ENCODE data around the gene SLC35G6. TPM values are rescaled to one million over a fixed set of nuclear protein-coding genes. Genes with fewer than 3 reads are reported as not detected.

Gene SLC35G6
- total and polyA plus RNA-seq, 12 donors: 0.24 TPM; not detected in 11

DNA sequence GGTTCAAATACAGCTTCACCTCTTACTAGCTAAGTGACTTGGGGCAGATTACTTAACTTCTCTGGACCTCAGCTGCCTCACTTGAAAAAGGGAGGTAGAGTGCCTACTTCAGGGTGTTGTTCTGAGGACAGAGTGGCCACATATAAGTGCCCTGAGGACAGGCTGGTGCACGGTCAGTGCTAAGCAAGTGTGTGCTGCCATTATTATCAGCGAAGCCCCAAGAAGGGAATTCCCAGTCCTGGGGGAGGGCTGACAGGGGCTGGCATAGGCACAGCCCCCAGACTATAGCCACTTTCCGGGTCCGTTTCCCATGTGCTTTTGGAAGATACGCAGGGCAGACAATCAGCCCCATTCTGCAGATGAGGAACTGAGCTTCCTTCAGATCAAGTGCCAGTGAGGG lies 4.3 kb upstream of the SLC35G6 start:
- Histone ChIP-seq H3K36me3 (replicated peaks in 1 of 2) (no peaks in the 10 kb centered on the region), H3K4me3 (peak overlapping the region in 1 of 4 donors; percentile 88), H3K27ac (peak overlapping the region; percentile 87 to 100 (median 99)), H3K4me1 (replicated peaks in 1 of 2) (peaks cover 42 to 49% of the 10 kb centered on the region in 2 donors), H3K9me3 (replicated peaks in 1 of 3) (no peaks in the 10 kb centered on the region), H3K27me3 (no peaks in the 10 kb centered on the region)
- peak in 1 of 7 donors; percentile 29 for DNase-seq
- TF ChIP-seq, protein P1, sequence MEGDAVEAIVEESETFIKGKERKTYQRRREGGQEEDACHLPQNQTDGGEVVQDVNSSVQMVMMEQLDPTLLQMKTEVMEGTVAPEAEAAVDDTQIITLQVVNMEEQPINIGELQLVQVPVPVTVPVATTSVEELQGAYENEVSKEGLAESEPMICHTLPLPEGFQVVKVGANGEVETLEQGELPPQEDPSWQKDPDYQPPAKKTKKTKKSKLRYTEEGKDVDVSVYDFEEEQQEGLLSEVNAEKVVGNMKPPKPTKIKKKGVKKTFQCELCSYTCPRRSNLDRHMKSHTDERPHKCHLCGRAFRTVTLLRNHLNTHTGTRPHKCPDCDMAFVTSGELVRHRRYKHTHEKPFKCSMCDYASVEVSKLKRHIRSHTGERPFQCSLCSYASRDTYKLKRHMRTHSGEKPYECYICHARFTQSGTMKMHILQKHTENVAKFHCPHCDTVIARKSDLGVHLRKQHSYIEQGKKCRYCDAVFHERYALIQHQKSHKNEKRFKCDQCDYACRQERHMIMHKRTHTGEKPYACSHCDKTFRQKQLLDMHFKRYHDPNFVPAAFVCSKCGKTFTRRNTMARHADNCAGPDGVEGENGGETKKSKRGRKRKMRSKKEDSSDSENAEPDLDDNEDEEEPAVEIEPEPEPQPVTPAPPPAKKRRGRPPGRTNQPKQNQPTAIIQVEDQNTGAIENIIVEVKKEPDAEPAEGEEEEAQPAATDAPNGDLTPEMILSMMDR (IDR thresholded peaks at IDR 0.05): no peak
- no peak for TF ChIP-seq POLR2A (IDR thresholded peaks at IDR 0.05)
- intact Hi-C loops (cut with DNase I): loop anchor here in 1 of 2 donors (5.0 kb wide), 1 partner anchor 40 kb away; the partner anchor contains the start of genes FGF11 and TMEM102
- 69 to 100% (median 87%) methylated on average over 2 to 5 of the region's 5 CpGs for WGBS, 4 donors

DNA sequence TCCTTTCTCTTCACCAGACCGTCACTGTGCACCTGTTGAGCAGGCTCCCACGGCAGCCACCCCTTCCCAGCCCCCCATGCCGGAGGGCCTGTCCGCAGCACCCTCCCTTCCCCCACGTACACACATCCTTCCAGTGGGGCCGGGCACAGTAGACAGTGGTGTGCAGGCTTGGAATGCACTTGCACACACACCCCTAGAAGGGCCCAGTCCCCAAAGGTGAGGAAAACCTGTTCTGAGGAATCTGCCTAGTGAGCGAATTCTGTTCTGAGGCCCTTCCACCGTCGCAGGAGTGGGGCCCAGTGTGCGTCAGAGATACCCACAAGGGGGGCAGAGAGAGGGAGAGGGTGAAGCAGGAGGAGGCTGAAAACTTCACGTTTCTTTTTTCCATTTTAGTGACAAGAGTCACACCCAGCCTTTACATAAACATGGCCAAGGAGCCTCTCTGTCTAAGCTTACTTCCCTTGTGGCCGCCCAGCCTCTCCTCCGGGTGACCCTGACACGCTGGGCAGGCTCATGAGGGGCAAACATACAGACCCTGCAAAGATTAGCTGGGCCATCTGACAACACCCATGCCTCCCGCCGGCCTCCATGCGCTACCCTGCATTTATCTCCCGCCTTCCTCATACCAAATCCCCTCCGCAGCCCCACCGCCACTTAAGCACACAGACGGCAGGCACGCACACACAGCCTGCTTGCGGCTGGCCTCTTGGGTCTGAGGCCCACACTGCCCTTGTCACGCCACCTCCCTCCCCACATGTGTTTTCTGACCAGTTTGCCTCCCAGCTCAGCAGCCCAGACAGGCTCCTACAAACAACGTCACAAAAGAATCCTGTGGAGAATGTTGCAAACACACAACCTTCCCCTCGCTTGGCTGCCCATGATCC lies 3.6 kb upstream of the SLC35G6 start:
- Histone ChIP-seq H3K9me3 (replicated peaks in 1 of 3) (no peaks in the 10 kb centered on the region), H3K27ac (peak overlapping the region; percentile 87 to 100 (median 99)), H3K36me3 (replicated peaks in 1 of 2) (no peaks in the 10 kb centered on the region), H3K27me3 (no peaks in the 10 kb centered on the region), H3K4me3 (peak overlapping the region in 3 of 4 donors; percentile 76 to 99 (median 88)), H3K4me1 (replicated peaks in 1 of 2) (peaks cover 42 to 48% of the 10 kb centered on the region in 2 donors)
- WGBS, 4 donors: 11 to 22% (median 15%) methylated on average over 19 to 26 of the region's 26 CpGs
- intact Hi-C loops (cut with DNase I): loop anchor here in 1 of 2 donors (5.0 kb wide), 1 partner anchor 40 kb away; the partner anchor contains the start of genes FGF11 and TMEM102
- DNase-seq: peak in 6 of 7 donors; percentile 72 to 85 (median 78)
- peak; percentile 40 to 85 for TF ChIP-seq POLR2A (IDR thresholded peaks at IDR 0.05)
- TF ChIP-seq, protein P1 (IDR thresholded peaks at IDR 0.05): no peak

DNA sequence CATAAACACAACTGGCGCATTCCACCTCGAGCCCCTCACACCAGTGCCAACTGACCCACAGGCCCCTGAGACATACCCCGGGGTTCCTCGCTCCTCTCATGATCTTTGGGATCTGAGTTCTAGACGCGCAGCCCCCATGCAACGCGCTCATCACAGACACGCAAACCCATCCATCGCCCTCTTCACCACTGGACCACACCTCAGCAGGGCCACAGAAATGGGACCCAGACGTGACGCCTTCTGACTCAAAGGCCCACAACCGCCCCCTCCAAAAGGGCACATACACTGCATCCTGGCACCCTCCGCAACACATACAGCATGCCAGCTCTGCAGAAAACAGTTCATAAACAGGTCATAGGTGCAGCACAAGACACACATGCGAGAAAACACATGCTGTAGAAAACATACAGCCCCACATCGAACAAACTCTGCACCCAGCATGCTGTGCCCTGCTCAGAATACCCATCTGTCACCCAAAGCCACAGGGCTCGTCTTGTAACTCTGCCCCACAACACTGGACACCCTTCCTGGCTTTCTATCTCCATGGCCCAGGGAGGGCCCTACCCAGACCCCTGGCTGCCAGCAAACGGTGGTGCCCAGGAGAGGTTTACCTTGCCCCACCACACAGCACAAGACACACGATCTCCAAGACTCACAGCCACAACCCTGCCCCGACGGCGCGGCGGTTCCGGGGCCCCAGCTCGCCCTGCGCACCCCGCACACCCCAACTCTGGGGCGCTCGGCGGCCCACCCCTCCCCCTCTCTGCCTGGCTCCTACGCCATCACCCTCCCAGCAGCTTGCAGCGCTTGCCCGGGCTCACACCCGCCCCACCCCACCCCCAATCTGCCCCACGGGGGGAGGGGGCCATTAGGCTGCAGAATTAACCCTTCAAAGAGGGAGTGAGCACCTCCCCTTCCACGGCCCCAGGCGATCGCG lies 2.7 kb upstream of the SLC35G6 start:
- no peaks in the 10 kb centered on the region for H3K9me3 ChIP-seq (replicated peaks in 1 of 3)
- H3K4me1 ChIP-seq (replicated peaks in 1 of 2): peaks cover 42 to 48% of the 10 kb centered on the region in 2 donors
- no peaks in the 10 kb centered on the region for H3K27me3 ChIP-seq
- DNase-seq: peak in 6 of 7 donors; percentile 70 to 82 (median 76)
- H3K27ac ChIP-seq: peak overlapping the region; percentile 87 to 100 (median 99)
- peak overlapping the region; percentile 76 to 99 (median 86) for H3K4me3 ChIP-seq
- WGBS, 4 donors: 12 to 20% (median 14%) methylated on average over 5 to 40 of the region's 40 CpGs
- TF ChIP-seq, protein P1 (IDR thresholded peaks at IDR 0.05): no peak
- peak in 1 of 2 donors; percentile 21 for TF ChIP-seq POLR2A (IDR thresholded peaks at IDR 0.05)
- no peaks in the 10 kb centered on the region for H3K36me3 ChIP-seq (replicated peaks in 1 of 2)
- intact Hi-C loops (cut with DNase I): loop anchor here in 1 of 2 donors (5.0 kb wide), 1 partner anchor 41 kb away; the partner anchor contains the start of genes FGF11 and TMEM102
